Measurements from ENCODE around the gene C10orf53. TPM values are rescaled to one million over a fixed set of nuclear protein-coding genes. Genes with fewer than 3 reads are reported as not detected.

The C10orf53 gene
- total RNA-seq, 4 donors from 2014 or later: not detected

DNA sequence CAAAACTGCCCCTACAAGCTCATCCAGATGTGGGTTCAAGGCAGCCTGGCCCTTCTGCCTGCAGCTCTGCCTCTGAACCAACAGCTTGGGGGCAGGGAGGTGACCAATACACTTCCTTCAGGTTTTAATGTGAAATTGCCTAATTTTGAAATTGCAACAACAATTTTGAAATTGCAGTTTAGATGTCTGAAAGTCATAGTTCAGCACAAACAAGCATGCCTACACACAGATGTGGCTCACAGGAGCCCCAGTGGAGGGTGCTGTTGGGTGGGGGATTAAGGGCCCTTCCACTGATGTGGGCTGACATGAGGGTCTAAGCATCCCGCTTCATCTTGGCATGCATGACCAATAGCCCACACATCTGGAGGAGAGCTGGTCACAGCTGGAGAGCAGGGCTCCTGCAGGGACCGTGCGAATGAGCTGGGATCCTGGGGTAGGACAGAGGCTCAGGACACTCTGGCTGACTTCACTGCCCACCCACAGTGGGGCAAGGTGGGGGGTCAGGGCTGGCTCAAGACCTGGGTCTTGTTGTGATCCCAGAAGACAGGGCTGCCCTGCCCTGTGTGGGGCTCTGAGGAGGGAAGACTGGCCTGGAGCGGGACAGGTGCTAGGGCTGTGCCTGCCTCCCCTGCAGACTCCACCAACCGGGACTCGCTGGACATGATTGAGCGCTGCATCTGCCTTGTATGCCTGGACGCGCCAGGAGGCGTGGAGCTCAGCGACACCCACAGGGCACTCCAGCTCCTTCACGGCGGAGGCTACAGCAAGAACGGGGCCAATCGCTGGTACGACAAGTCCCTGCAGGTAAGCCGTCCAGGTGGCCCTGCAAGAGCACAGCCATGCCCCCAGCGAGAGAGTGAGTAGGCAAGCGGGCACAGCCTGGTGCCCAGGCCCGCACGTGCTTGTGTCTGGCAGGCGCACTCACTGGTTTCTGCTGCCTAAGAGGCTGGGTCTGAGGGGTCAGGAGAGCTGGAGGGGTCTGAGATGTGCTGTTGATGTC, 33.3 kb upstream of the C10orf53 start:
- no peak overlapping the region for H3K4me3 ChIP-seq
- DNase-seq (ENCODE audit: low spot score in 2 of 2): no peak
- H3K27me3 ChIP-seq: peaks cover 0 to 6% of the 10 kb centered on the region in 2 donors
- no peak overlapping the region for H3K27ac ChIP-seq
- WGBS, 2 donors: 87 to 89% methylated on average over 12 to 21 of the region's 22 CpGs
- no peaks in the 10 kb centered on the region for H3K36me3 ChIP-seq
- no peaks in the 10 kb centered on the region for H3K4me1 ChIP-seq
- TF ChIP-seq EP300 (IDR thresholded peaks at IDR 0.05): no peak
- TF ChIP-seq, protein P1, sequence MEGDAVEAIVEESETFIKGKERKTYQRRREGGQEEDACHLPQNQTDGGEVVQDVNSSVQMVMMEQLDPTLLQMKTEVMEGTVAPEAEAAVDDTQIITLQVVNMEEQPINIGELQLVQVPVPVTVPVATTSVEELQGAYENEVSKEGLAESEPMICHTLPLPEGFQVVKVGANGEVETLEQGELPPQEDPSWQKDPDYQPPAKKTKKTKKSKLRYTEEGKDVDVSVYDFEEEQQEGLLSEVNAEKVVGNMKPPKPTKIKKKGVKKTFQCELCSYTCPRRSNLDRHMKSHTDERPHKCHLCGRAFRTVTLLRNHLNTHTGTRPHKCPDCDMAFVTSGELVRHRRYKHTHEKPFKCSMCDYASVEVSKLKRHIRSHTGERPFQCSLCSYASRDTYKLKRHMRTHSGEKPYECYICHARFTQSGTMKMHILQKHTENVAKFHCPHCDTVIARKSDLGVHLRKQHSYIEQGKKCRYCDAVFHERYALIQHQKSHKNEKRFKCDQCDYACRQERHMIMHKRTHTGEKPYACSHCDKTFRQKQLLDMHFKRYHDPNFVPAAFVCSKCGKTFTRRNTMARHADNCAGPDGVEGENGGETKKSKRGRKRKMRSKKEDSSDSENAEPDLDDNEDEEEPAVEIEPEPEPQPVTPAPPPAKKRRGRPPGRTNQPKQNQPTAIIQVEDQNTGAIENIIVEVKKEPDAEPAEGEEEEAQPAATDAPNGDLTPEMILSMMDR (IDR thresholded peaks at IDR 0.05): no peak
- TF ChIP-seq POLR2A (IDR thresholded peaks at IDR 0.05): no peak
- H3K9me3 ChIP-seq: no peaks in the 10 kb centered on the region

DNA sequence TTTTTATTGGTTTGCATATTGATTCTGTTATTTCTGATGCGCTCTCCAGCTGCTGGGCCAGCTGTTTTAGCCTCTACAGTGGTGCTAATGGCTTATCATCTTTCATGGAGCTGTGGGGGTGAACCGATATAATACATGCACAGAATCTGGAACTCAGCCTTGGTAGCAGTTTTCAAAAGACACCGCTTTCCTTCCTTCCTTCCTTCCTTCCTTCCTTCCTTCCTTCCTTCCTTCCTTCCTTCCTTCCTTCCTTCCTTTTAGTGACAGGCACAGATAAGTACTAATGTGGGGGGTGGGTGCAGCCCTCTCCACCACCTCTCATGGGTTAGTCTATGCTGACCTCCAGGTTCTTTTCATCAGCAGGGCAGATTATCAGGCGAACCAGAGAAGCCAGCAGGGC, 31.9 kb upstream of the C10orf53 start:
- Histone ChIP-seq H3K9me3 (no peaks in the 10 kb centered on the region), H3K27ac (no peak overlapping the region), H3K36me3 (no peaks in the 10 kb centered on the region), H3K27me3 (peaks cover 0 to 5% of the 10 kb centered on the region in 2 donors), H3K4me3 (no peak overlapping the region), H3K4me1 (no peaks in the 10 kb centered on the region)
- no peak for DNase-seq (ENCODE audit: low spot score in 2 of 2)
- 79 to 83% methylated on average over 4 of the region's 4 CpGs for WGBS, 2 donors
- TF ChIP-seq EP300 (IDR thresholded peaks at IDR 0.05) (no peak), POLR2A (IDR thresholded peaks at IDR 0.05) (no peak)

DNA sequence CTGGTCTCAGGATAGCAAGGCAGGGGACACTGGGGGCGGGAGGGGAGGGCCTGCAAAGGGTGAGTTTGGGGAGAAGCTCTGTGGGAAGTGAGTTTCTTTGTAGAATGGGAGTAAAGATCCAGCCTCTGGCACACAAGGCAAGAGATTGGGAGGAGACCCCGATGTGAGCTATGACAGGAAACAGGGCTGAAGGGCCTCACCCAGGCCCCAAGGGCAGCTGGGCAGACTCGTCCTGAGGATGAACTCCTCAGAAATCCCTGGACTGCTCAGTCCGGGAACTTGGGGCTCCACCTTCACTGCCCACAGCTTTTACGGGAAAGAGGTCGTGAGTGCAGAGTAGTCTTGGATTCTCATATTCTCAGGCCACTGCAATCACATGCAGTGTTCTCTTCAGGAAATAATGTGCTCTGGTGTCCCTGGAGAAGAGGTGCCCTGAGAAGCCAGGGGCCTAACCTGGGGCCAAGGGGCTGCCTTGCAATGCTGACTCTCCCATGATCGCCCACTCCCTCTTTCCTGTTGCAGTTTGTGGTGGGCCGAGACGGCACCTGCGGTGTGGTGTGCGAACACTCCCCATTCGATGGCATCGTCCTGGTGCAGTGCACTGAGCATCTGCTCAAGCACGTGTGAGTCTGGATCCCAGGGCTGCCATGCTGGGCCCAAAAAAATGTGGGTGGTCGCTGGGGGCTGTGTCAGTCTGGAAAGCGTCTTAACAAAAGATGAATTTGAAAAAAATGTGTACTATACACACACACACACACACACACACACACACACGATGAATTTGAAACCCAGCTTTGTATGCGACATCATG, 31.3 kb upstream of the C10orf53 start:
- WGBS, 2 donors: 69 to 72% methylated on average over 18 of the region's 18 CpGs
- Histone ChIP-seq H3K27ac (no peak overlapping the region), H3K27me3 (no peaks in the 10 kb centered on the region), H3K4me3 (no peak overlapping the region), H3K36me3 (no peaks in the 10 kb centered on the region), H3K9me3 (no peaks in the 10 kb centered on the region), H3K4me1 (no peaks in the 10 kb centered on the region)
- TF ChIP-seq, protein P1 (IDR thresholded peaks at IDR 0.05): no peak
- TF ChIP-seq EP300 (IDR thresholded peaks at IDR 0.05) (no peak), POLR2A (IDR thresholded peaks at IDR 0.05) (no peak)
- DNase-seq (ENCODE audit: low spot score in 2 of 2): no peak

DNA sequence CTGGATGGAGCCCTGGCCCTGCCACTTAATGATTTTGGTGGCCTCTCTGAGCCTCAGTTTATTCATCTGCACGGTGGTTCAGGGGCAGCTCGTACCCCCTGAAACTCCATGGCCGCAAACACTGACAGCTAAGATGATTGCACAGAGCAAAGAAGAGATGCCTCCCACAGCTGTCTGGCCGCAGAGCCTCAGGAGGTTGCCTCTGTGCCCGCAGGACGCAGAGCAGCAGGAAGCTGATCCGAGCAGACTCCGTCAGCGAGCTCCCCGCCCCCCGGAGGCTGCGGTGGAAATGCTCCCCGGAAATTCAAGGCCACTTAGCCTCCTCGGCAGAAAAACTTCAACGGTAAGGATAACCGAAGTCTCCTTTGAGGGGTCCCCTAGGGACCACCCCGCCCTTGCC, 30.2 kb upstream of the C10orf53 start:
- WGBS, 2 donors: 12 to 26% methylated on average over 7 to 17 of the region's 17 CpGs
- TF ChIP-seq, protein P1 (IDR thresholded peaks at IDR 0.05): no peak
- TF ChIP-seq POLR2A (IDR thresholded peaks at IDR 0.05) (no peak), EP300 (IDR thresholded peaks at IDR 0.05) (no peak)

DNA sequence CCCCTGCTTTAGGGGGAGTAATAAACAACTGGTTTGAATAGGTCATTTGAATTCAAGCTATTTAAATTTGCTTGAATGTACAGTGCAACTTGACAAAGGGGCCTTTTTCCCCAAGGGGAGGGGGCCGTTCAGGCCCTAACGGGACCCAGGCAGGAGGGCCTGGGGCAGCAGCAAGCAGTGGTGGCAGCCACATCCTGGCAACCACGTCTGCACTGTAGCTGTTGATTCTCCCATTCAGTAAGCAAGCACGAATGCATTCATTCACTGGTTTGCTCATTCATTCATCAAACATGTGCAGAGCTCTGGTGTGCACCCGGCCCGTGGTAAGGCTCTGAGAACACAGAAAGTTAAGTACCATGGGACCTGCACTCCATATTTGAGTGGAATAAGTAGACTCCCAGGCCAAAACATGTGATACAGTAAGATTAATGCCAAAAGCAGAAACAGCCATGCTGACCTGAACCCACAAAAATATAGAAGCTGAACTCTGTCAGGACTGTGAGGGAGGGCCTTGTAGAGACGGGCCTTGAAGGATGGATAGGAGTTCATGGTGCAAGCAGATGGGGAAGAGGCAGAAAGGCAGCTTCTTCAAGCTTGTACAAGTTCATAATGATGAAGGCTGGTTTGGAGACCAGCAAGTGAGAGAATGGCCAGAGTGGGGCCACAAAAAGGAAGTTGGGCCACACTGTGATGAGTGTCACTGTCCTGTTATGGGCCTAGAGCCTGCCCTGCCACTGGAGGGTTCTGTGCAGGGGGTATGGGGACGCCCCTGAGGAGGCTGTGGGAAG, 29.3 kb upstream of the C10orf53 start:
- 47 to 65% methylated on average over 8 of the region's 8 CpGs for WGBS, 2 donors
- Histone ChIP-seq H3K36me3 (no peaks in the 10 kb centered on the region), H3K27ac (no peak overlapping the region), H3K27me3 (no peaks in the 10 kb centered on the region), H3K9me3 (no peaks in the 10 kb centered on the region), H3K4me3 (no peak overlapping the region), H3K4me1 (no peaks in the 10 kb centered on the region)
- TF ChIP-seq, protein P1 (IDR thresholded peaks at IDR 0.05): no peak
- TF ChIP-seq POLR2A (IDR thresholded peaks at IDR 0.05): no peak
- no peak for TF ChIP-seq EP300 (IDR thresholded peaks at IDR 0.05)
- DNase-seq (ENCODE audit: low spot score in 2 of 2): no peak

More for the DNA sequence above, 30.2 kb upstream of the C10orf53 start:
- Histone ChIP-seq H3K4me3 (no peak overlapping the region), H3K36me3 (no peaks in the 10 kb centered on the region), H3K4me1 (no peaks in the 10 kb centered on the region), H3K9me3 (no peaks in the 10 kb centered on the region), H3K27me3 (no peaks in the 10 kb centered on the region), H3K27ac (no peak overlapping the region)
- DNase-seq (ENCODE audit: low spot score in 2 of 2): no peak

Data from tibial nerve (tissue), 4 donors.